ENCODE data around the gene SLC22A23. TPM values are rescaled to one million over a fixed set of nuclear protein-coding genes. Genes with fewer than 3 reads are reported as not detected.

SLC22A23 gene
- total and polyA plus RNA-seq, 4 donors = 4.9 to 45.4 (median 19.7) TPM

DNA sequence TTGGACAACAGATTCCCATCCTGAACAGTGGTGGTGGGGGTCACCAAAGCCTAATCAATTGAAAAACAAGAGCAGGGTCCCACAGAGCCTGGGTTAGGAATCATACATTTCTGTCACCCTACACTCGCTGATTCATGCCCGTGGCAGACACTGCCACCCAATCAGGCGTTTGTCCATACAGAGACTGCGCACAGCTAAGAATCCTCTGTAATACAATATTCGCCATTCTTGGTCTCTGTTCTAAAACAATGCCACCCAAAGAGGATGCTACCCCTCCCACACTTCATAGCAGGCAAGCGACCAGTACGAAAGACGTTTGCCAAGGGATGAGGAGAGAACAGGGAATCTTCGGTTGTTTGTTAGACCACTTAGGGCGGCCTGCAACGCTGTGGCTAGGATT lies 28.1 kb upstream of the SLC22A23 start (continued):
- TF ChIP-seq REST (IDR thresholded peaks at IDR 0.05) (no peak), HNF4A (conservative IDR thresholded peaks at IDR 0.05) (no peak), NR2F2 (IDR thresholded peaks at IDR 0.05) (no peak), ZBTB33 (IDR thresholded peaks at IDR 0.05) (no peak), EGR1 (IDR thresholded peaks at IDR 0.05; ENCODE audit: low read depth in 2 of 2) (no peak), YY1 (IDR thresholded peaks at IDR 0.05) (no peak), FOXA1 (IDR thresholded peaks at IDR 0.05) (no peak), FOXA2 (IDR thresholded peaks at IDR 0.05) (no peak), RAD21 (IDR thresholded peaks at IDR 0.05) (no peak)

DNA sequence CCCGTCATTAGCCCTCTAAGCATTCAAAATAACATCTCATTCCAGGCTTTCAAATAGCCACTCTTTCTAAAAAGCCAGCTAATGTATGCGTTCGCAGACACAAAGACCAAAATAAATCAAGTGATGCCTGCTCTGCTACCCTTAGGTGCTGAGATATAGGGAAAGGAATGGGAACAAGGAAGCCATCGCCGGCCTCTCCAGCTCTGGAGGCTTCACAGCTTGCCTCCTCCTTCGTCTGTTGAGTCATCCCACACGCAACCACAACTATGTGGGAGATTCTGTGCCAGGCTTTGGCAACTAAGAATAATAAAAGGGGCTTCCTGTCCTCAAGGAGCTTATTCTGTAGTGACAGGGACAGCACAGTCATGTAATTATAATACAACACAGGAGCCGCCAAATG lies 27.3 kb upstream of the SLC22A23 start:
- H3K4me3 ChIP-seq (ENCODE audit: low read depth in 1 of 3, low read length in 3 of 3) = no peak overlapping the region
- H3K27me3 ChIP-seq (ENCODE audit: control insufficient read depth in 4 of 4, insufficient read depth in 4 of 4, low read length in 3 of 4) = no peaks in the 10 kb centered on the region
- 92% methylated on average over 8 of the region's 8 CpGs for whole genome bisulfite sequencing
- no peak overlapping the region for H3K27ac ChIP-seq (ENCODE audit: low read depth in 1 of 2, low read length in 2 of 2)
- H3K9ac ChIP-seq (ENCODE audit: low read depth in 1 of 2, low read length in 2 of 2) = no peak overlapping the region
- H3K9me3 ChIP-seq (ENCODE audit: control insufficient read depth in 4 of 4, low read length in 3 of 4) = peaks cover 0 to 3% (median 0%) of the 10 kb centered on the region in 4 donors
- no peak for TF ChIP-seq NR2F2 (IDR thresholded peaks at IDR 0.05)
- TF ChIP-seq TAF1 (conservative IDR thresholded peaks at IDR 0.05) = no peak
- no peak for TF ChIP-seq FOXA2 (IDR thresholded peaks at IDR 0.05)
- TF ChIP-seq RAD21 (IDR thresholded peaks at IDR 0.05) = no peak
- no peak for TF ChIP-seq HNF4A (conservative IDR thresholded peaks at IDR 0.05)
- TF ChIP-seq YY1 (IDR thresholded peaks at IDR 0.05) = no peak
- no peak for TF ChIP-seq JUND (IDR thresholded peaks at IDR 0.05)
- no peak for TF ChIP-seq RXRA (IDR thresholded peaks at IDR 0.05)
- TF ChIP-seq EGR1 (IDR thresholded peaks at IDR 0.05; ENCODE audit: low read depth in 2 of 2) = no peak
- no peak for TF ChIP-seq FOXA1 (IDR thresholded peaks at IDR 0.05)
- TF ChIP-seq REST (IDR thresholded peaks at IDR 0.05) = no peak
- TF ChIP-seq ZBTB33 (IDR thresholded peaks at IDR 0.05) = no peak
- no peak for TF ChIP-seq SP1 (IDR thresholded peaks at IDR 0.05)
- no peak for DNase-seq (ENCODE audit: low spot score)
- H3K4me1 ChIP-seq (ENCODE audit: control insufficient read depth in 4 of 4, insufficient read depth in 4 of 4, low read length in 3 of 4) = no peaks in the 10 kb centered on the region
- no peaks in the 10 kb centered on the region for H3K36me3 ChIP-seq (ENCODE audit: control insufficient read depth in 4 of 4, insufficient read depth in 3 of 4, low read depth in 1 of 4, low read length in 3 of 4)
